OCI-M1 (cell line): ENCODE measurements around the gene RHEX.
"Not testable (repeated sequence)": the region's sequence is repeated elsewhere in the genome, so short reads cannot be mapped to it uniquely, and the experiment has no call there.

Experiments used
- DNase-seq: peaks from one replicate; lab custom pipeline; 2025; lab: John Stamatoyannopoulos, UW

The RHEX gene

DNA sequence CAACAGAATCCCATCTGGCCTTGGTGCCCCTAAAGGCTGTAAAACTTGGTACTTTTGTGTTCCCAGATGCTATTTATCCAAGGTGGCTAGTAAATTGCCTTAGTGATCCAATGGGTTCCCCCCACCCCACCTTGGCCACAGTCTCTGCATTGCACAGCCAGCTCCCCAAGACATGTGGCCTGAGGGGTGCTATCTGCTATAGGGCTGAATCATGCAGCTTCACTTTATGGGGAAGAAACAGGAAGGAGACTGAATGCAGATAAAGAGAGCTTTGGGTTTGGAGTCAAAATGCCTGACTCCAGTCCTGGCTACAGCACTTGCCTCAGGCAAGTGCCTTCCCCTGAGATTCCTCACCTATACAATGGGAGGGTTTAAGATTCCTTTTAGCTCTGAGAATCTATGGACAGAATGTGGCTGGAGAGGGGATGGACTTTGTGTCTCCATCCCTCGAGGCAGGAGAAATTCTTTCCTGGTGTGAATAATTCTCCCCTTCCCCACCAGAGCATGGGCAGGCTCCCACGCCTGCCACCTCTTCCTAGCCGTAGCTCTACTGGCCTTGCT is 6.5 kb downstream of the RHEX start:
- peak; percentile 32 for DNase-seq

DNA sequence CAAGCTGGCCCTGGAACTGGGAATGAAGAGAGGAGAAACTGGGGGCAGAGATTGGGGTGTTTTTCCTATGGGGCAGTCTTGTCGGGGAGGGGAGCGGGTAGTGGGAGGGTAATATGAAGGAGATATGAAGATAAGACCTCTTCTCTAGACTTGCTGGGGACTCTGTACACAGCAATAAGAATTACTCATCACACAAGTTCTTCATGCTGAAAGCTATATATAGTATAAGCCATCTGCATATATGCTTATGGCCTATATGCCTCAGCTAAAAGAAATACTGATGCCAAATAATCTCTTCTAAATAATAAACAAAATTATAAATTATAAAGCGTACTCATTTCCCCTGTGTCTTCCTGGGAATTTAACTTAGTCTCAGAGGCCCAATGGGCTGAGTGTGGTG is 7.9 kb downstream of the RHEX start:
- no peak for DNase-seq

- no peak for DNase-seq
These were observed 9.5 kb downstream of the RHEX start for GRCh38 chr1:206062464-206062863.

DNA sequence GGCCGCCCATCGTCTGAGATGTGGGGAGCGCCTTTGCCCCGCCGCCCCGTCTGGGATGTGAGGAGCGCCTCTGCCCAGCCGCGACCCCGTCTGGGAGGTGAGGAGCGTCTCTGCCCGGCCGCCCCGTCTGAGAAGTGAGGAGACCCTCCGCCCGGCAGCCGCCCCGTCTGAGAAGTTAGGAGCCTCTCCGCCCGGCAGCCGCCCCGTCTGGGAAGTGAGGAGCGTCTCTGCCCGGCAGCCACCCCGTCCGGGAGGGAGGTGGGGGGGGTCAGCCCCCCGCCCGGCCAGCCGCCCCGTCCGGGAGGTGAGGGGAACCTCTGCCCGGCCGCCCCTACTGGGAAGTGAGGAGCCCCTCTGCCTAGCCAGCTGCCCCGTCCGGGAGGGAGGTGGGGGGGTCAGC is 11.0 kb downstream of the RHEX start:
- not testable (repeated sequence) for DNase-seq

- DNase-seq: not testable (repeated sequence)
These were observed 11.5 kb downstream of the RHEX start for GRCh38 chr1:206064501-206064900.

GRCh38 chr1:206065547-206066145 is 12.7 kb downstream of the RHEX start:
- DNase-seq: peak; percentile 84

DNA sequence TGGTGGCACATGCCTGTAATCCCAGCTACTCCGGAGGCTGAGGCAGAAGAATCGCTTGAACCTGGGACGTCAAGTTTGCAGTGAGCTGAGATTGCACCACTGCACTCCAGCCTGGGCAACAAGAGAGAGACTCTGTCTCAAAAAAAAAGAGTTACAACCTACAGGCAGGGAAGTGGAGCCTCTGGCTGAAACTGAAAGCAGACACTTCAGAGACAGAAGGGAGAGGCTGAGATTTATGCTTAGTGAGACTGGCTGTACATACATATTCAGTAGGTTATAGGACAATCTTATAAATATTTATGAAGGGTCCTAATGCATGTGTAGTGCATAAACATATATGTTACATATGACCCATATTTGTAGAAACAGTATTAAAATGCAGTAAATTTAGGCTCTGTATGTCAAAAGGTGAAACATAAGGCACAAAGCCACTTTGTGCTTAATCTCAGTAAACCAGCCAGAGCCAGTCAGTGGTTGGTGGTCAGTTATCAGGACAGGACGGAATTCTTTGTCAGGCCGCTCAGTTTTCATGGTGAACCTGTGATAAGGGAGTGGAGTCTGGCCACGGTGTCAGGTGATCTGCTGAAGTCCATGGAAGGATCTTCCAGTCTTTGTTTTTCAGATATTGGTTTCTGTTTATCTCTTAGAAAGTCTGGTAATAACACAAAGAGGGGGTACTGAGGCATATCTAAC is 13.7 kb downstream of the RHEX start:
- peak; percentile 96 for DNase-seq

- DNase-seq: peak; percentile 88
These were observed 14.7 kb downstream of the RHEX start for GRCh38 chr1:206067486-206068227.

DNA sequence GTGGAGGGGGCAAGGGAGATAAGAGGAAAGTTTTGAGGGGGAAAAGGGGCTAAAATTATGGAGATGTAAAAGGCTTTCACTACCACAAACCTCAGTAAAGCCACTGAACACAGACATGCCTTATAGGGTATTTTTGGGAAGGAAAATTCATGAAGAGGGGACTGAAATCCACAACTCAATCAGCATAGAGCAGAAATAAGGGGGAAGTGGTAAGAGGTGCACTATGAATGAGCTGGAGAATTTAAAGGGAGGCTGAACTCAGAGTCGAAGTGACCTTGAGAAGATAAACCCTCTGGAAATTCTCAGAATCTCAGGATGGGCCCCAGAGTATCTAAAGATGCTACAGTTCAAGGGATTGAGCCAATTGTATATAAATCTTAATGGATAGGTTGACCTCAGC is 15.3 kb downstream of the RHEX start:
- DNase-seq: peak; percentile 34

GRCh38 chr1:206070627-206071304 is 17.8 kb downstream of the RHEX start:
- DNase-seq: no peak

DNA sequence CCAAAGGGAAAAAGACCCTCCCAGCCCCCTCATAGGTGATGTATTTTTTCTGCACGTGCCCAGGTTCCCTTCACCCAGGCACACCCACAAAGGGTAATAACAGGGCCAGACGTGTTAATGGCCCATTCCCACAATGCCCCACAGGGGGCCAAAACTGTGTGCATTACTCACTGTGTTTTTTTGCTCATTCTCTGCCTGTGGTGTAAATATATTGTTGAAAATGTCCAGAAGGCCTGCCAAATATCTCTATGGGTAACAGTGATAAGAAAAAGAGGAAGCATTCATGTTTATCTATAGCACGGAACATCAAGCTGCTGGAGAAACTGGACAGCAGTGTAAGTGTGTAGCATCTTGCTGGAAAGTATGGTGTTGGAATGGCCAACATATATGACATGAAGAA is 21.9 kb downstream of the RHEX start:
- peak; percentile 97 for DNase-seq

DNA sequence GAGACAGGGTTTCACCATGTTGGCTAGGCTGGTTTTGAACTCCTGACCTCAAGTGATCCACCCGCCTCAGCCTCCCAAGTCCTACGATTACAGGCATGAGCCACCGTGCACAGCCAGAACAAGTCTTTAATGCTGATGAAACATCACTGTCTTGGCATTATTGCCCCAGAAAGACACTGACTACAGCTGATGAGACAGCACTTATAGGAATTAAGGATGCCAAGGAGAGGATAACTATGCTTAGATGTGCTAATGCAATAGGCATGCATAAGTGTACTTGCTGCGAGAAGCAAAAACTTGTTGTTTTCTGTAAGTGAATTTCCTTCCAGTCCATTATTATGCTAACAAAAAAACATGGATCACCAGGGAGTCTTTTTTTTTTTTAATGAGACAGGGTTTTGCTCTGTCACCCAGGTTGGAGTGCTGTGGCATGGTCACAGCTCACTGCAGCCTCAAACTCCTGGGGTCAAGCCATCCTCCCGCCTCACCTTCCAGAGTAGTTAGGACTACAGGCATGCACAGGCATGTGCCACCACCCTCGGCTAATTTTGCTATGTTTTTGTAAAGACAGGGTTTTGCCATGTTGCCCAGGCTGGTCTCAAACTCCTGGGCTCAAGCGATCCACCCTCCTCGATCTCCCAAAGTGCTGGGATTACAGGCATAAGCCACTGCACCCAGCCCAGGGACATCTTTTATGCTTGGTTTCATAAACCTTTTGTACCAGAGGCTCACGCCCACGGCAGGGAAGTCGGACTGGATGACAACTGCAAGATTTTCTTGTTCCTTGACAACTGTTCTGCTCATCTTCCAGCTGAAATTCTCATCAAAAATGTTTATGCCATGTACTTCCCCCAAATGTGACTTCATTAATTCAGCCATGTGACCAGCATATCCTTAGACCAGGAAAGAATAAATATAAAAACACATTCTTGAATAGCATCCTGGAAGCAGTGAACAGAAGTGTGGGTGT is 23.1 kb downstream of the RHEX start:
- DNase-seq: no peak

GRCh38 chr1:206079135-206079534 is 26.2 kb downstream of the RHEX start:
- peak; percentile 31 for DNase-seq

- peak; percentile 17 for DNase-seq
These were observed 27.2 kb downstream of the RHEX start for GRCh38 chr1:206080026-206080820.

- no peak for DNase-seq
These were observed 28.9 kb downstream of the RHEX start for GRCh38 chr1:206081856-206082255.

- peak; percentile 51 for DNase-seq
These were observed 30.1 kb downstream of the RHEX start for GRCh38 chr1:206082831-206083695.

- DNase-seq: no peak
These were observed 30.8 kb downstream of the RHEX start for GRCh38 chr1:206083750-206084149.

DNA sequence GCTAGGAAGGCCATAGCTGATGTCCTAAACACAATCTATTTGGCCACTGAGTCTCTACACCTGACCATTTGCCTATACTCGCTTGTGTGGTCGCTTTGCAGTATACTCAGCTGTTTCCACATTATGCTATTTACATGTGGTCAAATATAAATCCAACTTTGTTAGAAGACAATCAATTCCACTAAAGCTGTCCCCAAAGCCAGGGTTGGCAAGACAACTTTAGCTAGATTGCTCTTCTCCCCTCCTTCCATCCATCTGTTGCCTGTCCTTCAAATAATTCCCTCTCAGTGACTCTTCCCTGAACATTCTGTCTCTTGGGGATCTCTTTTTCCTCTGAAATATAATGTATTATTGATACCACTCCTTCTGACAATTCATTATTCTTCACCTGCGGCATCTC is 34.1 kb downstream of the RHEX start:
- DNase-seq: no peak

DNA sequence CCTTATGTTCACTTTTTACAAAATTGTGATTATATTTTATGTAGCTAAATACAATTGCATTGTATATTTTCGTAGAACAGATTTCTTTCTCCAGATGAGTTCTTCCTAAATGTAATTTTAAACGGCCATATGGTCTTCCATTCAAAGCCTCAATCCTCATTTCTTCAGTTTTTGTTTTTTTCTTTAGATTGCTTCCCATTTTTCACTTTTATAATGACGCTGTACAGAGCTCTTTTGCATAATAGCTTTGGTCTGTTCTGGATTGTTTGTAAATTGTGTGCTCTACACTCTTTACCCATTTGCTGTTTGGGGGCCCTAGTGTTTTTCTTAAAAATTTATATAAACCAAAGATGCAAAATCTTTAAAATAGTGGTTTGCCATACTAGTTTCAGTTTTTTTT is 36.4 kb downstream of the RHEX start:
- no peak for DNase-seq
